Esophagus squamous epithelium (tissue), 4 donors: ENCODE data around the gene IVD.

Experiments used
- CTCF ChIP-seq, 6 experiments: fragments of 450-650 bp in 4 of 6; fragments of 200-600 bp in 2 of 6; sonication (generic) in 2 of 6; IDR thresholded peaks; one replicate each; pipeline ENCODE4 v1.5.1; 2016 to 2019; ENCODE audit warnings: antibody characterized with exemption in 6 of 6, mild to moderate bottlenecking in 4 of 6, moderate library complexity in 4 of 6
- POLR2A ChIP-seq, 4 donors: fragments of 450-650 bp; IDR thresholded peaks; one replicate each; pipeline ENCODE4 v1.6.1; 2017; ENCODE audit warnings: antibody characterized with exemption in 4 of 4, mild to moderate bottlenecking in 4 of 4, moderate library complexity in 3 of 4

DNA sequence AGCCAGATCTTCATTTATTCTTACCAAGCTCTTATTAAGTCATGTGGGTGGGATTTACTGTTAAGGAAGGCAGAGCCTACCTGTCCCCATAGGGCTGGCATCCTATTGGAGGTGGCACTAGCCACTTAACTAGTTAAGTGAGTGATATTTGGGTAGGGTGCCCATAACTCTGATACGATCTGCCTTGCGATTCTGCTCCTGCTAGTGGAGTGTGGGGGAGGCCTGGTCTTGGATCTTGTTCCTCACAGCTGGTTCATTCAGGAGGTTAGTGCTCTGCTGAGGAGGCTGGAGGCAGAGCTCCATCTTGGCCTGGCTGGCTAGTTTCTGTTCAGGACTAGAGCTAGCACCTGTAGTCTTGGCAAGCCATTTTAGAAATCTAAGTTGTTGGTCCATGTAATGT is 44.5 kb downstream of the IVD start:
- TF ChIP-seq CTCF (IDR thresholded peaks at IDR 0.05) (no peak), POLR2A (IDR thresholded peaks at IDR 0.05) (no peak)
